Activated CD8-positive, alpha-beta memory T cell treated with anti-CD3 and anti-CD28 coated beads for 24 hours (primary cell): ENCODE measurements around the gene RIMBP2.

ENCODE experiments used
- DNase-seq: peaks from one replicate; pipeline ENCODE4 v3.0.0-alpha.2; 2020

The RIMBP2 gene

GRCh38 chr12:130562716-130563115 is 153.4 kb downstream of the RIMBP2 start:
- no peak for DNase-seq

GRCh38 chr12:130560321-130560720 is 155.8 kb downstream of the RIMBP2 start:
- no peak for DNase-seq

- no peak for DNase-seq
Measured at GRCh38 chr12:130559806-130560205, 156.3 kb downstream of the RIMBP2 start.

- DNase-seq, result no peak
Measured at GRCh38 chr12:130557886-130558765, 158.0 kb downstream of the RIMBP2 start.

- DNase-seq, result no peak
Measured at GRCh38 chr12:130557201-130557600, 158.9 kb downstream of the RIMBP2 start.

- no peak for DNase-seq
Measured at GRCh38 chr12:130556486-130557055, 159.5 kb downstream of the RIMBP2 start.

- DNase-seq, result no peak
Measured at GRCh38 chr12:130555628-130556485, 160.2 kb downstream of the RIMBP2 start.

- no peak for DNase-seq
Measured at GRCh38 chr12:130555221-130555620, 160.9 kb downstream of the RIMBP2 start.

- DNase-seq, result no peak
Measured at GRCh38 chr12:130552483-130552996, 163.6 kb downstream of the RIMBP2 start.

- DNase-seq, result no peak
Measured at GRCh38 chr12:130549361-130549760, 166.7 kb downstream of the RIMBP2 start.

- no peak for DNase-seq
Measured at GRCh38 chr12:130547480-130548155, 168.5 kb downstream of the RIMBP2 start.

GRCh38 chr12:130546494-130546893 is 169.6 kb downstream of the RIMBP2 start:
- no peak for DNase-seq

- DNase-seq, result no peak
Measured at GRCh38 chr12:130545475-130545874, 170.6 kb downstream of the RIMBP2 start.

GRCh38 chr12:130540376-130540775 is 175.7 kb downstream of the RIMBP2 start:
- no peak for DNase-seq

- no peak for DNase-seq
Measured at GRCh38 chr12:130538343-130539095, 177.6 kb downstream of the RIMBP2 start.

GRCh38 chr12:130537655-130538054 is 178.4 kb downstream of the RIMBP2 start:
- no peak for DNase-seq

- no peak for DNase-seq
Measured at GRCh38 chr12:130537051-130537450, 179.0 kb downstream of the RIMBP2 start.

- no peak for DNase-seq
Measured at GRCh38 chr12:130530429-130530828, 185.7 kb downstream of the RIMBP2 start.

- no peak for DNase-seq
Measured at GRCh38 chr12:130529781-130530180, 186.3 kb downstream of the RIMBP2 start.

GRCh38 chr12:130527239-130527638 is 188.9 kb downstream of the RIMBP2 start:
- DNase-seq, result no peak

- no peak for DNase-seq
Measured at GRCh38 chr12:130526813-130527212, 189.3 kb downstream of the RIMBP2 start.
